HG02970 (cell line): ENCODE data around the gene KIAA0825.
"Not testable (repeated sequence)": the region's sequence is repeated elsewhere in the genome, so short reads cannot be mapped to it uniquely, and the experiment has no call there.

Experiments
- ATAC-seq: cut with Tn5 transposase; IDR thresholded peaks from one replicate; pipeline ENCODE4 v1.9.1; 2021; ENCODE audit warnings: mild to moderate bottlenecking, moderate library complexity, moderate number of reproducible peaks; ENCODE audit not compliant: unreplicated experiment, low FRiP score

The KIAA0825 gene

DNA sequence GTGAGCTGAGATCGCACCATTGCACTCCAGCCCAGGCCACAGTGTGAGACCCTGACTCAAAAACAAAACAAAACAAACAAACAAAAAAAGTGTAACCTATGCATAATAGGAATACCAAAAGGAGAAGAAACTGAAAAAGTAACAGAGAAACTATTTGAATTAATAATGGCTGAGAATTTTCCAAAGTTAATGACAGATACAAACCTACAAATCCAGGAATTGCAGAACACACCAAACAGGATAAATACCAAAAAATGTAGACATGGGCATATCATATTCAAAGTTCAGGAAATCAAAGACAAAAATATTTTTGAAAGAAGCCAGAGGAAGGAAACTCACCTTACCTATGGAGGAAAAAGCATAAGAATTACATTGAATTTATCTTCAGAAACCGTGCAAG, 493.3 kb downstream of the KIAA0825 start:
- no peak for ATAC-seq

DNA sequence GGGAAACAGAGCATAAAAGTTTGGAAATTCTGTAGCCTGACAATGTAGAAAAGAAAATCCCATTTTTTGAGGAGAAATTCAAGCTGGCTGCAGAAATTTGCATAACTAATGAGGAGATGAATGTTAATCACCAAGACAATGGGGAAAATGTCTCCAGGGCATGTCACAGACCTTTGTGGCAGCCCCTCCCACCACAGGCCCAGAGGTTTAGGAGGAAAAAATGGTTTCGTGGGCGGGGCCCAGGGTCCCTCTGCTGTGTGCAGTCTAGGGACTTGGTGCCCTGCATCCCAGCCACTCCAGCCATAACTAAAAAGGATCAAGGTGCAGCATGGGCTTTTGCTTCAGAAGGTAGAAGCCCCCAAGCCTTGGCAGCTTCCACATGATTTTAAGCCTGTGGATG, 502.1 kb downstream of the KIAA0825 start:
- not testable (repeated sequence) for ATAC-seq

DNA sequence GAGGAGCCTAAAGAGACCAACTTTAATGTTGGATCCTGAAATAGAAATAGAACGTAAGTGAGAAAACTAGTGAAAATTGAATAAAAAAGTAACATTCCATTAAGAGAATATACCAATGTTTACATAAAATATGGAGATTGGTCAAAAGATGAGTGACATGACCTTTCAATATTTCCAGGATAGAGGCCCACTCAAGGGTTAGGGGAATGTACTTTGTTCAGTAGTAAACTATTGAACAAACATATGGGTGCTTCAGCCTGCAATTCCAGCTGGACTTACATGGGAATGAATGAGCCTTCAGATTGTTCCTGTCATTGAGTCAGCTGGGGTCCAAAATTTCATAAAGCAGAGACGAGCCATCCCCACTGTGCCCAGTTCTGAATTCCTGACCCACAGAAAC, 505.3 kb downstream of the KIAA0825 start:
- no peak for ATAC-seq

DNA sequence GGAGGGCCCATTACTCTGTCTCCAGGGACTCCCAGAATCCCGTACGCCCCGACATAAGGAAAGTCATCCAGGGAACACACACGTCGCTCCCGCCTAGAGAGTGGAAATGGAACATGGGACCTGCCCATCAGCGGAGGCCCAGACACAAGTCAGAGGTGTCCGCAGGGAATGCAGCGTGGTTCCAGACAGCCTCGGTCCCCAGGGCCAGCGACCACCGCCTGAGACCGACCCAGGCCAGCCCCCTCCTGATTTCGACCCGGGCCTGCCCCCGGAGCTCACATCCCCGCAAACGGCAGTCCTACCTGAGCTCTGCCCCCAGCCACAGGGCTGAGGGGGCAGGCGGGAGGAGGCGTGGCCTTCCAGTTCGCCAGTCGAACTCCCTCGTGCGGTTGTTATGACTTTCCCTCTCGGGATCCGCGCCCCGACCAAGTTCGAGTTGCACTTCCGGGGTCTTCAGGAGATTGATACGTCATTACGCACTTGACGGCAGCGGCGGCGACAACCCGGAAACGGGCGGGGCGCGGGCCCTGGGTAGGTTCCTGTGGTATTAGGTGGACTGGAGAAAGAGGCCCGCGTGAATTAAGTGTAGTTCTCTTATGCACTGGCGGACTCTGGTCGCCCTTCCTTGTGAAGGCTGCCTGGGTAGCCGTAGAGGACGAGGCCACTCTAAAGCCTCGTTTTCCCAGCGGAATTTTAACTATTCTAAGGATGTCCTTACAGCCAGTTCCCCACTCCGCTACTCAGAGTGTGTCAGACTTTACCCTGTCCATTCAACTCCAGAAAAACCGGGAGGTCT, 507.0 kb downstream of the KIAA0825 start:
- peak; percentile 100 for ATAC-seq

DNA sequence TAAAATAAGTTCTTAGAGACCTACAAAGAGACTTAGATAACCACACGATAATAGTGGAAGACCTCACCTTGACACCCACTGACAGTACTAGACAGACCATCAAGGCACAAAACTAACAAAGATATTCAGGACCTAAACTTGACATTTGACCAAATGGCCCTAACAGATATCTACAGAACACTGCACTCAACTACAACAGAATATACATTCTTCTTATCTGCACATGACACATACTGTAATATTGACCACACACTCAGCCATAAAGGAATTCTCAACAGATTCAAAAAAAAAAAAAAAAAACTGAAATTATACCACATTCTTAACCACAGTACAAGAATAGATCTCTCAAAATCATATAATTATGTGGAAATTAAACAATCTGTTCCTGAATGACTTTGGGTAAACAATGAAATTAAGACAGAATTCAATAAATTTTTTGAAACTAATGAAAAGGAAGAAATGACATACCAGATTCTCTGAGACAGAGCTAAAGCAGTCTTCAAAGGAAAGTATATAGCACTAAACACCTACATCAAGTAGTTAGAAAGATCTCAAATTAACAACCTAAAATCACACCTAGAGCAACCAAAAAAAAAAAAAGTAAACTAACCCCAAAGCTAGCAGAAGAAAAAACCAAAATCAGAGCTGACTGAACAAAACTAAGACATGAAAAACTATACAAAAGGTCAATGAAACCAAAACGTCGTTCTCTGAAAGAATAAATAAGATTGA, 514.7 kb downstream of the KIAA0825 start:
- ATAC-seq: no peak
